Stimulated activated CD8-positive, alpha-beta memory T cell treated with anti-CD3 and anti-CD28 coated beads, Interleukin-15, amount 100 ng/mL, for 4 hours (primary cell): Measurements from ENCODE around the gene CHN1.

Experiments used
- DNase-seq, 2 donors: peaks; one replicate each; pipeline ENCODE4 v3.0.0-alpha.2; 2020; ENCODE audit warnings: low read depth in 2 of 2

CHN1 gene

DNA sequence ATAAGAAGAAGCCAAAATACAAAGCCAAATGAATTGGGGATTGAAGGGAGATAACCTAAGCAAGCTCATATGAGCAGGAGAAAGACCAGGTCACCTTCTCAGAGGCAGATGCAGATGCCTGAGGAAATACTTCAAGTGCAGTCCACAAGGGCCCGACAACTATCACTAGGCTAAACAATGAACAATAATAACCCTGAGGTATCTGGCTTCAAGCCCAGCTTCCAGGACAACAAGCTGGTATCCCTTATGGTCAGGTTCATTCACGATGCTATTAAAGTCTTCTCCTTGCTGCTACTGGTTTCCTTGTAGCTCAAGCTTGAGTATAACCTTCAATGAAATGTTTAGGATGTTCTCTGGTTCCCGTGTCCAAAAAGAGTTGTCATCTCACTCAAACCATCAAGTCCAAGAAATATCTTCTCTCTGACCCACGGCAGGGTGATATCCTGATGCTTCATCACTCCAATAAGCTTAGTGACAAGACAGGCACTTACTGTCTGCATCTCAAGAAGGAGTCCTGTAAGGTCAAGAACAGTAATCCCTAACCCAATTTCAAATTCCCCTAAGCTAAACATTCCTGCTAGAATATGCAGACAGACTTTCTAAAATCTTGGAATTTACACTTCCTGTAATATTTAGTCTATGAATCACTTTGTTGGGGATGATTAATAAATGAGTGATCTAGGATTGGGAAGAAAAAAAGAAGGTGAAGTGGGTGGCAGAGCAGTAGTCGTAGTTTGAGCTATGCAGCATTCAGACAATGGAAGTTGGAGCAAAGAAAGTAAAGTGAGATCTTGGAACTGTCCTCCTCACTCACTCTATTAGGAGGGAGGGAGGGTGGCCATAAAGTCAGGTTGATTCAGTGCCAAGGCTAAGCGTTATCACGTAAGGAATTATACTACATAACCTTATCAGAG, 33.1 kb downstream of the CHN1 start:
- no peak for DNase-seq

DNA sequence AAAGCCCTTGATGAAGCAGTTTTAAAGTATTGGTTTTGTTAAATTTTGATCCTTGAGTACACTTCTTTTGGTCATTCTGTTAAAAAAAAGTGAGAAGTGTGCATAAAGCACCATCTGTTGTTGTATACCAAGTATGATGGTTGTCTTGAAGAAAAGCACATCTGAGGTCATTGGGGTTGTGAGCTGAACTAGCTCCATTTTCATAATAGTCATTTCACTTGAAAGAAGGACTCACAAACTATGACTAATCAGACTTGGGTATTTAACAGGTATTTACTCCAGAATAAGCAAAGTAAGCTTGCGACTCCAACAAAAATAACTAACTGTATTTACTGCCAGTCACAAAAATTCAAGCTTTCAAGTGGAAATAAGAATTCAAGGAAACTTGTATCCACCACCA, 35.1 kb downstream of the CHN1 start:
- no peak for DNase-seq

- no peak for DNase-seq
Measured at GRCh38 chr2:174969091-174969734, 36.0 kb downstream of the CHN1 start.

GRCh38 chr2:174967691-174968260, 37.4 kb downstream of the CHN1 start:
- no peak for DNase-seq

DNA sequence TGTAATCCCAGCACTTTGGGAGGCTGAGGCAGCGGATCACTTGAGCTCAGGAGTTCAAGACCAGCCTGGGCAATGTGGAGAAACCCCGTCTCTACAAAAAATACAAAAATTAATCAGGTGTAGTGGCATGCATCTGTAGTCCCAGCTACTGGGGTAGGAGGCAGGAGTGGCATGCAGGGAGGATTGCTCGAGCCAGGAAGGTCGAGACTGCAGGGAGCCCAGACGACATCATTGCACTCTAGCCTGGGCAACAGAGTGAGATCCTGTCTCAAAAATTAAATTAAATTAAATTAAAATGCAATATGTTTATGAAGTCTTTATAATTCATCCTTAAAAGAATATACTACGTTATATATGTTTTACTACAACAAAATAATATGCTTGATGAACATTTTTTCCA, 38.1 kb downstream of the CHN1 start:
- DNase-seq: no peak

DNA sequence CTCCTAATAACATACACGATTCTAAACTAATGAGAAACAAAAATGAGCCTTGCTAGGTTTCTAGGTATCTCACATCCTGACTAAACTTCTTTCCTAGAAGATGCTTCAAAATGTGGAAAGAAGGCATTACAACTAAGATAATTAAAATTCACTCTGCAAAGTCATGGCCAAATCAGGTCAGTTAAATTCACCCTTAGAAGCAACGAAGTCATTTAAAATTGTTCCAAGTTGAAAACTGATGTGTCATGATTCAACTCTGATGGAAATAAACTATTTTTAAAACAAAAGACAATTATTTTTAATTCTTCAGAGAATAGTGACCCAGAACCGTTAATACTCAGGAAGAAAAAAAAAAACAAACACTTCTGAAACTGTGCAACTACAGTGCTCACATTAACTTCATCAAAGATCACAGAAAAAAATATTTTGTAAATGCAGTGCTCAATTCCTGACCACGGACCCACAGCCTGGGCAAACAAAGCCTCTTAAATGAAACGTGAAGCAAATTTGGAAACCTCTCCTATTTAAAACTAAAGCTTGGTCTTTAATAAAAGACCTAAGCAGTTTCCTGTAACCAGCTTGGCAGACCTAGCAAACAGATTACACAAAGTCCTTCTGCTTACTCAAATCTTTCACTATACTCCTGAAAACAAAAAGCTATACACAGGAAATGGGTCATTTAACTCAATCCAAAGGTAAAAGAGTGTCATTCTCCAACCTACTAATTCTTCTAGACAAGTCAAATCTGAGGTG, 39.0 kb downstream of the CHN1 start:
- no peak for DNase-seq

GRCh38 chr2:174965551-174965950, 39.6 kb downstream of the CHN1 start:
- DNase-seq: no peak

GRCh38 chr2:174964404-174964803, 40.8 kb downstream of the CHN1 start:
- DNase-seq: no peak

- no peak for DNase-seq
Measured at GRCh38 chr2:174963437-174964400, 41.5 kb downstream of the CHN1 start.

DNA sequence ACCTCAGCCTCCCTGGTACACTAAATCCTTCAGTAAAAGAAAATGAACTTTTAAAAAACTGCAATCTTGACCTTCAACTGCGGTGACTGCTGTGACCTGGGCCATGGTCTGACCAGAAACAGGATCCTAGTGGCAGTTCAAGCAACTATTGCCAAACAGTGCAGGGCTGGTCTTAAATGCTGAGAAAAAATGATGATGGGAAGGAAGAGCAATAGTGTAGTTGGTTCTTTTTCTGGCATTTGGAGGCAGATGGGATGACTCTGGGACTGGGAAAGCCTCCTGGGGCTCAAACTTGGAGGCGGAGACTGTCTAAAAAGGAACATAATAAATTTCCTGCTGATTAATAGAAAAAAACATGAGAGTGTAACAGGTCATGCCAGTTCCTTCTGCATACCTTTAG, 45.4 kb downstream of the CHN1 start:
- no peak for DNase-seq

DNA sequence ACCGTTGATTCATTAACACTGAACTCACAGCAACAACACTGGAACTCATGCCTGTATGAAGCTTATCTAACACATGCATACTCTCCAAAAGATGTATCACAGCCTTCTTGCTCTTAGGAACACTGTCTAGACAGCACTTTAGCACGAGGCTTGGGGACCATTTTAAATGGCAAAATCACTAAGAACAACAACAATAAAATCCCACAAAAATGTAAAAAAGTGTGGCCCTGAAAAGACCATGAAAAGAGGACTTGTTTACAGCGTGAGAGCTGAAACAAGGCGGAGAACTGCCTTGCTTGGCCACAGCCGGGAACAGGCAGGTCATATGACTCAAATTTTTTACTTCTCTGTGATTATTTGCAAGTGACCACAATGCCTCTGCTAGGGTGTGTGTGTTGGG, 48.1 kb downstream of the CHN1 start:
- DNase-seq: no peak

- DNase-seq: no peak
Measured at GRCh38 chr2:174952607-174953006, 52.6 kb downstream of the CHN1 start.

- DNase-seq: no peak
Measured at GRCh38 chr2:174951745-174952144, 53.4 kb downstream of the CHN1 start.

- DNase-seq: no peak
Measured at GRCh38 chr2:174949988-174950687, 55.0 kb downstream of the CHN1 start.

- DNase-seq: no peak
Measured at GRCh38 chr2:174945601-174946260, 59.5 kb downstream of the CHN1 start.

- no peak for DNase-seq
Measured at GRCh38 chr2:174939046-174939445, 66.1 kb downstream of the CHN1 start.

DNA sequence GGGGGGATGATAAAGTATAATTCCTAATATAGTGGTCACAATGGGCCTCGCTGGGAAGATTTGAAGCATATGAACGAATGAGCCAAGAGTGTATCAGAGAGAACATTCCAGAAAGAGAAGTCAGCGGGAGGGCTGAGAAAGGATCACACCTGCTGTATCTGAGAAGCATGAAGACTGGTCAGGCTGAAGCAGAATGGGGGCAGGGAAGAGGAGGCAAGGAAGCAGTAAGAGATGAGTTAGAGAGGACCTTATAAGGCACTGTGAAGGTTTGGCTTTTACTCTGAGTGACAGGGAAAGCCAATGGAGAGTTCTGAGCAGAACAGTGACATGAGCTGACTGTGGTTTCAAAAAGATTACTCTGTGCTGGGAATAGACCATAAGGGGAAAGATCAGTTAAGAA, 73.5 kb downstream of the CHN1 start:
- no peak for DNase-seq

- no peak for DNase-seq
Measured at GRCh38 chr2:174929786-174930185, 75.4 kb downstream of the CHN1 start.

GRCh38 chr2:174925046-174925784, 80.0 kb downstream of the CHN1 start:
- DNase-seq: no peak
